ENCODE measurements around the gene SNRNP200.

The SNRNP200 gene

GRCh38 chr2:96305091-96305978 is at the start of gene SNRNP200 (continued):
- TF ChIP-seq ZNF121 (tag by site-specific recombination; IDR thresholded peaks at IDR 0.05) (no peak), ZNF10 (tag by site-specific recombination; IDR thresholded peaks at IDR 0.05) (no peak), ELK4 (IDR thresholded peaks at IDR 0.05; ENCODE audit: borderline replicate concordance, low read depth, low read length) (peak; percentile 65; the same call in 1 of the 2 replicates), ZNF791 (tag by site-specific recombination; IDR thresholded peaks at IDR 0.05) (no peak), ZNF169 (tag by site-specific recombination; IDR thresholded peaks at IDR 0.05) (no peak), ZNF302 (tag by site-specific recombination; IDR thresholded peaks at IDR 0.05; ENCODE audit: low read depth) (no peak), ZBTB11 (tag by site-specific recombination; conservative IDR thresholded peaks at IDR 0.05; ENCODE audit: low read depth) (peak; percentile 98), REST (tag by site-specific recombination; IDR thresholded peaks at IDR 0.05) (no peak), ZNF660 (tag by site-specific recombination; IDR thresholded peaks at IDR 0.05) (no peak), PATZ1 (tag by site-specific recombination; IDR thresholded peaks at IDR 0.05) (peak; percentile 75; the same call in 1 of the 2 replicates), ZNF585B (tag by site-specific recombination; IDR thresholded peaks at IDR 0.05) (no peak), RBAK (tag by site-specific recombination; IDR thresholded peaks at IDR 0.05) (no peak), ZNF548 (tag by site-specific recombination; IDR thresholded peaks at IDR 0.05) (no peak), ZNF24 (tag by site-specific recombination; IDR thresholded peaks at IDR 0.05) (no peak), HOXD13 (CRISPR knock-in tag; IDR thresholded peaks at IDR 0.05; ENCODE audit: borderline replicate concordance) (no peak; the same call in 1 of the 2 replicates), OSR2 (tag by site-specific recombination; IDR thresholded peaks at IDR 0.05) (peak; percentile 25; the same call in 1 of the 2 replicates), ZSCAN4 (tag by site-specific recombination; IDR thresholded peaks at IDR 0.05) (no peak), SETDB1 (IDR thresholded peaks at IDR 0.05; ENCODE audit: insufficient read length, low read length) (no peak), ZBTB8A (tag by site-specific recombination; IDR thresholded peaks at IDR 0.05) (no peak), ZNF146 (tag by site-specific recombination; IDR thresholded peaks at IDR 0.05) (no peak), ZNF658 (tag by site-specific recombination; IDR thresholded peaks at IDR 0.05) (no peak), ZNF488 (tag by site-specific recombination; IDR thresholded peaks at IDR 0.05) (no peak), ZNF544 (tag by site-specific recombination; IDR thresholded peaks at IDR 0.05) (no peak), SP7 (tag by site-specific recombination; IDR thresholded peaks at IDR 0.05) (peak; percentile 72), ZNF639 (tag by site-specific recombination; IDR thresholded peaks at IDR 0.05) (0 out of 2 replicates have a peak, but pooled peaks have one; percentile 27), ZNF19 (tag by site-specific recombination; IDR thresholded peaks at IDR 0.05; ENCODE audit: low read depth) (no peak)
